ENCODE results near the gene SUMF1.
A peak's percentile ranks its signal among the peaks of the same experiment; 100 is the strongest.

The SUMF1 gene

GRCh38 chr3:4411236-4411635, 55.8 kb downstream of the SUMF1 start:
- DNase-seq, result no peak

- no peak for DNase-seq
These were observed 56.5 kb downstream of the SUMF1 start for GRCh38 chr3:4410606-4411005.

GRCh38 chr3:4409971-4410573, 57.0 kb downstream of the SUMF1 start:
- DNase-seq, result no peak

- no peak for DNase-seq
These were observed 57.7 kb downstream of the SUMF1 start for GRCh38 chr3:4409415-4409814.

DNA sequence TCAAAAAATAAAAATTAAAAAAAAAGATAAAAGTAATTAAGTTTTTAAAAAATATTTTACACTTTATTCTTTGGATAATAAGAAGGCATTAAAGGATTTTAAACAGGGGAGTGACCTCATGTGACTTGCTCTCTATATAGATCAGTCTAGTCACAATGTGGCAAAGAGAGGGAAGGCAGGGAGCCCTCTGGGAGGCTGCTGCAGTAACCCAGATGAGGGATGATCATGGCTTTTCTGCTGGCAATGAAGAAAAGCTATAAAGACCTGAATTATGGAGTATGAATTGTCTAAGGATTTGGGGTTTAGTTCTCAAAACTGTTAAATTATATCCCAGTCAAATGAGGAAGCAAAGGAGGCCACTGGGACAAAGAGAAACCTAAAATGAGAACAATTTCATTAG, 58.1 kb downstream of the SUMF1 start:
- no peak for DNase-seq

DNA sequence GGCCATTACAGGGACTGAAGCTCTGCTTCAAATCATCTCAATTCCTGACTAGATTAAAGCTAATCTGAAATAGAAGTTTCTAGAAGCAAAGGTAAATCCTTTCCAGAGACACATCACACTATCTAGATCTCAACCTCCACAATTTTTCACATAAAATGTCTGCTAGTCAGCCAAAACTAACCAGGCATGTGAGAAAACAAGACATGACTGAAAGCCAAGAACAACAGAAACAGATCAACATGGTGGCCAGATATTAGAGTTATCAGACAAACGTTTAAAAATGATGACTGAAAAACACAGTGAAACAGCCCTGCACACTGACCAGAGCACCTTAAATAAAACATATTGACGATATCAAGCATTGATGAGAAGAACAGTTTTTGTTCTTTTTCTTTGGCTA, 59.1 kb downstream of the SUMF1 start:
- DNase-seq, result no peak

- no peak for DNase-seq
These were observed 60.1 kb downstream of the SUMF1 start for GRCh38 chr3:4406746-4407568.

DNA sequence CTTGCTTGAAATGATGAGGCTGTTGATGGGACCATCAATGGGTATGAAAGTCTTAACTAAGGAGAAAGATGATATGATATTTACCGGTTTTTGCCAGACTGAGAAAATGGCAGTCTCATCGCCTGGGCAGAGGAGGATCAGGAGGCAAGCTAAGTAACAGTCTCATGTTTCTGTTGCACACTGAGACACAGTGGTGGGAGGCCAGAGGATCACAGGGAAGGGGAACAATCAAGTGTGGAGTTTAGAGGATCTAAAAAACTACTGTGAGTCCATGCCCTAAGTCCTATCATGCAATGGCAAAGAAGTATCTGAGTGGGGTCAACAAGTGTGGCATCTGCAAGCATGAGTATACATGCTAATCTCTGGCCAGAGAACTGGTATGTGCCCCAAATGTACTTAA, 62.2 kb downstream of the SUMF1 start:
- no peak for DNase-seq

DNA sequence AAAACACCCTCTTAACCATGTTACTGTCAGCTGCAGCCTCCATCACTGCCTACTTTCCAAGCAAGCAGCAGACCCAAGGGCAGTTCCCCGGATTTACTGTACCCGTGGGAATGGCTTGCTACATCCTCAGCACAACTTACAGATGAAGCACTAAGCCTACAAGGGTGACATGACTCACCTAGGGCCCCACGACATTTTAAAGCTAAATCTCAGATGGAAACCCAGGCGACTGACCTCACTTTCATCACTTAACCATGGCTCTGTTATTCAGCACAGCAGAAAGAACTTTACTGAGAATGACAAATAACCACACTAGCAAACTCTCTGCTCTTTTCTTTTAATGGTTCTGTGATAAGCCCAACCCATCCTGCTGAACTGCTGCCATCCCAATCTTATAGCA, 65.6 kb downstream of the SUMF1 start:
- DNase-seq, result no peak

- DNase-seq, result no peak
These were observed 67.6 kb downstream of the SUMF1 start for GRCh38 chr3:4399476-4399875.

DNA sequence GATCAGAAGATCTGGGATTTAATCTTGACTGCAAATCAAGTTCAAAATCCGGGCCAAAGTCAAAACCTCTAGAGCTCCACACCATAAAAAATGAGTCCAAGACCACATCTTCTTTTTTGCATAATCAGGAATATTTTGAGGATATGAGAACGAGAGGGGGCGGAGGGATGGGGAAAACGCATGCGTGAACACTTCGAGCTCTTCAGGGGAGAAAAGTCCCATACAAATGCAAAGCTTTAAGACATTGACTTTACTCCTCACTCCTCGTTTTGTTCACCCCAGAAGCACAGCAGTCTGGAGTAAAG, 68.2 kb downstream of the SUMF1 start:
- DNase-seq, result no peak

DNA sequence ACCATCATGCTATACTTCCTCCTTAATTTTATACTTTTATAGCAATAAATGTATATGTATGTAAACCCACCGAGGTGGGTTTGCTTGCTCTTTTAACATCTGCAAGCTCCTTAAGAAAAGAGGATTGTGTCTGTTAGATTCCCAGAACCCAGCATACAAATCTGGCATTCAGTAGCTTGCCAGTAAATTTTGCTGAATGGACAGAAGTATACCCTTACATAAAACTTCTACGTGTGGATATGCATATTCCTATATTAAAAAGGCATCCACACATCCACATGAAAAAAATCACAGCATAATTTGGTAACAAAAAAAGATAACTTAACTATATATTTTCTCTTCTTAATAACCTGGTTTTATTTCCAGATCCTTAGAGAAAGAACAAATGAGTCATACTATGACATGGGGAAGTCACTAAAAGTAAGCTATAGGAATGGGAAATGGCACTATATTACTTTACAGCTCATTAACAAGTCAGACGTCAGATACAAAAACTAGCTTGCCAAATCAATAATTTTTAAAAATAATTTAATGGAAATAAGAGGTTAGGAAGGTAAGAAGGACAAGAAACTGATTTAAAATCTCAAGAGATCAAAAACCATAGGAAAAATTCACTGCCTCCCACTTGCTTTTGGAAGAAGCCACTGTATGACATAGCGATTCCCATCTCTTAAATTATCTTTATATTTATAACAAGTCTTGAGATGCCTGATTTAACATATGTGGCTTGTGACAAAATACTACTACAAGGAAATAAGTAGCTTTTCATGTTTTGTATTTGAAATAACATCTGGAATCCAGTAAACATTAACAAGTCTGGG, 68.7 kb downstream of the SUMF1 start:
- DNase-seq, result no peak

DNA sequence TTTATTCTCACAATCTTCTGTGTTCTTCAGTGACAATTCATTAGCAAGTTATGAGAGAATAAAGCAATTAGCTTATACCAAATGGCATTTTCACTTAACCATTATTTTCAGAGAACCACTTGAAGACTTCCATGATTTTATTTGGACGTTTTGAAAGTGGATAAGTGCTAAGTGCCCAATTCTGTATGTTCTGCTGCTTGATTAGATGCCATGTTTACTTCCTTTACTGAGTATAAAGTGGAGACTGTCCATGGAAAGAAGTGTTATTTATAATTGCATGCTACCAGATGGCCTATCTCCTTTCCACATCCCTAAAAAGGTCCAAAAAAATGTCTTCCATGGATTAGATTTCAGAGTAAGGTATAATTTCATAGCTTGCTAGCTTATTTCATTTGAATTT, 69.6 kb downstream of the SUMF1 start:
- DNase-seq, result no peak

- no peak for DNase-seq
These were observed 70.5 kb downstream of the SUMF1 start for GRCh38 chr3:4396542-4396941.

- DNase-seq, result no peak
These were observed 71.1 kb downstream of the SUMF1 start for GRCh38 chr3:4396006-4396405.

GRCh38 chr3:4395448-4395847, 71.6 kb downstream of the SUMF1 start:
- no peak for DNase-seq

DNA sequence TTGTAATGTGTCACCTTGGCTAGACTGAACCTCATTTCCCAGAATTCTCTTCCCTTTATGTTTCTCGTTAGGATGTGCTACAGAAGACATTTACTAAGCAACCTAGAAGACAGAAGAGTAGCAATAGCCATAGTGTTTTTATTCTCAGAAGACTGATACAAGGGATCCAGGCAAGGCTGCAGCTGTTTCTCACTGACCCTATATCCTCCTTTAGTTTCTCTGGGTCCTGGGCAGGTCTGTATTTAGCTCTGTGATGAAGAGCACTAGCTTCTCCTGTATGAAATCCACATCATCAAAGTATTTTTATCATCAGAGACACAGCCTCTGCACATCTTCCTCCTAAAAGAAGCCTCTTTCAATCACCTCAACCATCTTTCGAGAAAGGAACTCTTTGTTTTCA, 72.5 kb downstream of the SUMF1 start:
- DNase-seq, result no peak

DNA sequence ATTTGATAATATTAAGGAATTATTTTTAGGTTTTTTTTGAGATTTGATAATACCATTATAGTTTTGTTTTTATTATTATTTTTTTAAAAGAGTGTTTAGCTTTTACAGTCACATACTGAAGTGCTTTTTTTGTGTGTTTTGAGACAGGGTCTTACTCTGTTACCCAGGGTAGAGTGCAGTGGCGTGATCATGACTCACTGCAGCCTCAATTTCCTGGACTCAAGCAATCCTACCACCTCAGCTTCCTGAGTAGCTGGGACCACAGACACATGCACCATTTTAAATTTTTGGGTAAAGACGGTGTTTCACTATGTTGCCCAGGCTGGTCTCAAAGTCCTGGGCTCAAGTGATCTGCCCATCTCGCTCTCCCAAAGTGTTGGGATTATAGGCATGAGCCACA, 73.0 kb downstream of the SUMF1 start:
- peak; percentile 14 to 23 for DNase-seq

- no peak for DNase-seq
These were observed 74.1 kb downstream of the SUMF1 start for GRCh38 chr3:4392992-4393391.

DNA sequence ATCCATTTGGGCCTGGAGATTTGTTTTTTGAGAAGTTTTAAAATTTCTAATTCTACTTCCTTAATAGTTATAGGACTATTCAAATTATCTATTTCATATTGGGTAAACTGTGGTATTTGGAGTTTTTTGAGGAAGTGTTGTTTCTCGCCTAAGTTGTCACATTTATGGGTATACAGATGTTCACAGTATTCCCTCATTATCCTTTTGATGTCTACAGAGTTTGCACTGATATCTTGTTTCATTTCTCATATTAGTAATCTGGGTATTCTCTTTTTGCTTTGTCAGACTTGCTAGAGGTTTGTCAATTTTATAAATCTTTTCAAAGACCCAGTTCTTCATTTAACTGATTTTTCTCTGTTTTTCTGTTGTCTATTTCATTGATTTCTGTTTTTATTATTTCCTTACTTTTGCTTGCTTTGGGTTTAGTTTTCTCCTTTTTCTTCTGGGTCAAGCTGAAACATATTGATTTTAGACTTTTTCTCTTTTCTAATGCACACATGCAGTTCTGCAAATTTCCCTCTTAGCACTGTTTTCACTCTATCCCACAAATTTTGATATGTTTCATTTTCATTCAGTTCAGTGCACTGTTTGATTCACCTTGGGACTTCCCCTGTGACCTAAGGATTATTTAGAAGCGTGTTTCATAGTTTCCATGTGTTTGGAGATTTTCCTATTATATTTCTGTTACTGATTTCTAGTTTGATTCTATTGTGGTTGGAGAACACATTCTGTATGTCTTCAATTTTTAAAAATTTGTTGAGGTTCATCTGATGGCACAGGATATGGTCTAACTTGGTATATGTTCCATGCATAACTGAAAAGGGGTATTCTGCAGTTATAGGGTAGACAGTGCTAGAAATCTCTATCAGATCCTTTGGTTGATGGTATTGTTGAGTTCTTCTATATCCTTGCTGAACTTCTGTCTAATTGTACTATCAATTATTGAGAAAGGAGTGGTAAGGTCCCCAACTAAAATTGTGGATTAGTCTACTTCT, 79.6 kb downstream of the SUMF1 start:
- no peak for DNase-seq

GRCh38 chr3:4385201-4385600, 81.9 kb downstream of the SUMF1 start:
- DNase-seq, result no peak

- DNase-seq, result no peak
These were observed 87.1 kb downstream of the SUMF1 start for GRCh38 chr3:4380013-4380412.

- no peak for DNase-seq
These were observed 90.6 kb downstream of the SUMF1 start for GRCh38 chr3:4376499-4376898.
